WTC11 (cell line): ENCODE measurements around the gene RHBDD2. TPM values are rescaled to one million over a fixed set of nuclear protein-coding genes. Genes with fewer than 3 reads are reported as not detected.

Source experiments
- ATAC-seq: fragments of 200-7000 bp; cut with Tn5 transposase; 2 replicates; pipeline ENCODE4 v1.10.0; 2021; ENCODE audit warnings: mild to moderate bottlenecking, moderate library complexity
- CTCF ChIA-PET: fragments of 300-600 bp; sonication (Branson Sonifier 250); formaldehyde crosslinking; loops from one replicate; lab custom pipeline; 2021; ENCODE audit warnings: antibody characterized with exemption; lab: Charles Lee
- POLR2A ChIA-PET: fragments of 350-600 bp; sonication (Branson Sonifier 250); formaldehyde crosslinking; loops from one replicate; lab custom pipeline; 2021; ENCODE audit warnings: antibody characterized with exemption; lab: Charles Lee
- DNase-seq: peaks from one replicate; pipeline ENCODE4 v3.0.0; 2021; ENCODE audit warnings: low spot score
- H3K27ac Mint-ChIP-seq: 2 replicates; pipeline ENCODE4 v1.8.0; 2021; ENCODE audit warnings: mixed read lengths
- H3K27me3 Mint-ChIP-seq: 2 replicates; pipeline ENCODE4 v1.8.0; 2021; ENCODE audit warnings: low read depth, mild to moderate bottlenecking, moderate library complexity, mixed read lengths
- H3K36me3 Mint-ChIP-seq: 2 replicates; pipeline ENCODE4 v1.8.0; 2021; ENCODE audit warnings: mixed read lengths
- H3K4me1 Mint-ChIP-seq: 2 replicates; pipeline ENCODE4 v1.8.0; 2022; ENCODE audit warnings: mixed read lengths
- H3K4me3 Mint-ChIP-seq: 2 replicates; pipeline ENCODE4 v1.8.0; 2021; ENCODE audit warnings: mild to moderate bottlenecking, moderate library complexity, mixed read lengths
- H3K9me3 Mint-ChIP-seq: 2 replicates; pipeline ENCODE4 v1.8.0; 2021; ENCODE audit warnings: mixed read lengths
- AR ChIP-seq: fragments of 250-450 bp; sonication (Bioruptor Pico); IDR thresholded peaks from 2 replicates; pipeline ENCODE4 v1.9.0; 2021; ENCODE audit warnings: mild to moderate bottlenecking
- ATF3 ChIP-seq: sonication (generic); formaldehyde crosslinking; conservative IDR thresholded peaks from 2 replicates; pipeline ENCODE4 v1.8.1; 2022; ENCODE audit warnings: mild to moderate bottlenecking, missing genetic modification reagents
- CREM ChIP-seq: sonication (generic); formaldehyde crosslinking; IDR thresholded peaks from 2 replicates; pipeline ENCODE4 v1.8.1; 2022; ENCODE audit warnings: mild to moderate bottlenecking, missing genetic modification reagents, moderate library complexity
- CTCF ChIP-seq: fragments of 200-600 bp; IDR thresholded peaks from 2 replicates; pipeline ENCODE4 v1.8.0; 2022; ENCODE audit warnings: antibody characterized with exemption
- E2F4 ChIP-seq: sonication (generic); formaldehyde crosslinking; IDR thresholded peaks from 2 replicates; pipeline ENCODE4 v1.8.1; 2022; ENCODE audit warnings: low read depth, mild to moderate bottlenecking, moderate library complexity, missing genetic modification reagents, borderline replicate concordance
- EMX1 ChIP-seq: fragments of 250-450 bp; sonication (Bioruptor Pico); IDR thresholded peaks from 2 replicates; pipeline ENCODE4 v1.8.0; 2021; ENCODE audit warnings: mild to moderate bottlenecking
- FOXP1 ChIP-seq: sonication (generic); formaldehyde crosslinking; IDR thresholded peaks from 2 replicates; pipeline ENCODE4 v1.8.0; 2022; ENCODE audit warnings: missing genetic modification reagents, mild to moderate bottlenecking, moderate library complexity, borderline replicate concordance
- GABPB1 ChIP-seq: sonication (generic); formaldehyde crosslinking; IDR thresholded peaks from 2 replicates; pipeline ENCODE4 v1.8.1; 2023; ENCODE audit warnings: mild to moderate bottlenecking, missing genetic modification reagents
- GRHL2 ChIP-seq: fragments of 250-450 bp; sonication (Bioruptor Pico); IDR thresholded peaks from 2 replicates; pipeline ENCODE4 v1.8.0; 2022; ENCODE audit warnings: mild to moderate bottlenecking, moderate library complexity; ENCODE audit not compliant: insufficient replicate concordance, severe bottlenecking
- IRF2 ChIP-seq: sonication (generic); formaldehyde crosslinking; IDR thresholded peaks from 2 replicates; pipeline ENCODE4 v1.8.0; 2022; ENCODE audit warnings: low read depth, missing genetic modification reagents, borderline replicate concordance
- MLX ChIP-seq: sonication (generic); formaldehyde crosslinking; IDR thresholded peaks from 2 replicates; pipeline ENCODE4 v1.8.1; 2023; ENCODE audit warnings: mild to moderate bottlenecking, missing genetic modification reagents, moderate library complexity
- ZMAT4 ChIP-seq: fragments of 250-450 bp; sonication (Bioruptor Pico); IDR thresholded peaks from 2 replicates; pipeline ENCODE4 v1.9.0; 2021; ENCODE audit warnings: mild to moderate bottlenecking
- ZNF121 ChIP-seq: sonication (generic); formaldehyde crosslinking; IDR thresholded peaks from 2 replicates; pipeline ENCODE4 v1.8.0; 2023; ENCODE audit warnings: missing genetic modification reagents
- ZNF219 ChIP-seq: sonication (generic); formaldehyde crosslinking; IDR thresholded peaks from 2 replicates; pipeline ENCODE4 v1.8.0; 2023; ENCODE audit warnings: missing genetic modification reagents, mild to moderate bottlenecking, borderline replicate concordance
- ZNF396 ChIP-seq: fragments of 250-450 bp; sonication (Bioruptor Pico); IDR thresholded peaks from 2 replicates; pipeline ENCODE4 v1.8.0; 2021; ENCODE audit warnings: mild to moderate bottlenecking, moderate library complexity, borderline replicate concordance
- total RNA-seq: library from RNA; stranded (reverse); gene quantifications from 3 replicates; pipeline ENCODE4 v1.2.3, GENCODE V29; 2021

RHBDD2 gene
- total RNA-seq, 1 experiment from 2014 or later: 34.3 TPM

- TF ChIP-seq MLX (CRISPR knock-in tag) (no peak), ATF3 (no peak), ZNF396 (no peak), ZMAT4 (CRISPR knock-in tag) (no peak)
Measured at GRCh38 chr7:75916685-75917634, 38.1 kb downstream of the RHBDD2 start (continued).

GRCh38 chr7:75920431-75921161 is 41.8 kb downstream of the RHBDD2 start:
- TF ChIP-seq GABPB1 (CRISPR knock-in tag) (peak; percentile 91; the same call in 1 of the 2 replicates), ZNF121 (CRISPR knock-in tag) (no peak)
- no peak overlapping the region for H3K4me3 Mint-ChIP-seq
- ChIA-PET POLR2A (interaction anchor here (0.7 kb wide), 1 partner anchor 243 kb away, joined by 7 read pairs; no protein-coding TSS in a partner anchor), CTCF (interaction anchor here (1.0 kb wide), 1 partner anchor 100 kb away, joined by 6 read pairs; no protein-coding TSS in a partner anchor)
- DNase-seq (no peak), ATAC-seq (no peak)
- H3K9me3 Mint-ChIP-seq: no peaks in the 10 kb centered on the region
- H3K36me3 Mint-ChIP-seq: peaks cover 9% of the 10 kb centered on the region; the same call in 1 of the 2 replicates
- no peaks in the 10 kb centered on the region for H3K27me3 Mint-ChIP-seq
- H3K4me1 Mint-ChIP-seq: peaks cover 31% of the 10 kb centered on the region
- 0 out of 2 replicates have a peak overlapping the region, but pooled peaks have one; percentile 30 for H3K27ac Mint-ChIP-seq

- ATAC-seq (no peak), DNase-seq (no peak)
- peaks cover 13% of the 10 kb centered on the region for H3K36me3 Mint-ChIP-seq
- no peak overlapping the region for H3K4me3 Mint-ChIP-seq
- no peaks in the 10 kb centered on the region for H3K9me3 Mint-ChIP-seq
- ChIA-PET CTCF (interaction anchor here (0.8 to 1.0 kb wide), 2 partner anchors 51 to 99 kb away, joined by 4 to 6 read pairs; no protein-coding TSS in a partner anchor), POLR2A (interaction anchor here (0.6 to 1.0 kb wide), 2 partner anchors 14 to 272 kb away, joined by 3 read pairs; no protein-coding TSS in a partner anchor)
- TF ChIP-seq CREM (CRISPR knock-in tag): no peak
- TF ChIP-seq CTCF: no peak
- no peak for TF ChIP-seq GRHL2 (CRISPR knock-in tag)
- no peak for TF ChIP-seq EMX1 (CRISPR knock-in tag)
- TF ChIP-seq E2F4 (CRISPR knock-in tag): no peak
- TF ChIP-seq AR (CRISPR knock-in tag): no peak
- no peak for TF ChIP-seq IRF2 (CRISPR knock-in tag)
- no peak for TF ChIP-seq ZNF219 (CRISPR knock-in tag)
- no peak for TF ChIP-seq FOXP1 (CRISPR knock-in tag)
- peaks cover 23% of the 10 kb centered on the region for H3K4me1 Mint-ChIP-seq
- H3K27me3 Mint-ChIP-seq: no peaks in the 10 kb centered on the region
- H3K27ac Mint-ChIP-seq: no peak overlapping the region
Measured at GRCh38 chr7:75921479-75921878, 42.6 kb downstream of the RHBDD2 start.
